IPS DF 19.7 (cell line): ENCODE data around the gene OR52E1.
"Not testable (repeated sequence)": the region's sequence is repeated elsewhere in the genome, so short reads cannot be mapped to it uniquely, and the experiment has no call there.

ENCODE experiments used
- DNase-seq: peaks from one replicate; pipeline ENCODE4 v3.0.0-alpha.2; 2013; ENCODE audit warnings: low read depth, low spot score

The OR52E1 gene

DNA sequence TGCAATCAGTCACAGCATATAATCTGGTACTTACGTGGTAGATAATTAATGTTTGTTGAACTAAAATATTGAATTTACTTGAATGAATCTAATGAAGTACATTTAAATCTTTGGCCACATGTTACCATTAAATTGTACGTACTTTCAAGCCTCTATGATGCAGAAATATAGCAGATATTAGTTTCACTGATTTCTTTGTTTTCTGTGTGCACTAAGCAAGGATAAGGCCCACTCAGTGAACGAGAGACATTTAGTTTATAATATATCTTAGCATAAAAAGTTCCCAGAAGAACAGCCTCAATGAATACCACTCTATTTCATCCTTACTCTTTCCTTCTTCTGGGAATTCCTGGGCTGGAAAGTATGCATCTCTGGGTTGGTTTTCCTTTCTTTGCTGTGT is at the start of gene OR52E1:
Gene OR52E1 (plus strand): TSS at position 301 of the 400 bp plus-strand sequence.
- DNase-seq = no peak

DNA sequence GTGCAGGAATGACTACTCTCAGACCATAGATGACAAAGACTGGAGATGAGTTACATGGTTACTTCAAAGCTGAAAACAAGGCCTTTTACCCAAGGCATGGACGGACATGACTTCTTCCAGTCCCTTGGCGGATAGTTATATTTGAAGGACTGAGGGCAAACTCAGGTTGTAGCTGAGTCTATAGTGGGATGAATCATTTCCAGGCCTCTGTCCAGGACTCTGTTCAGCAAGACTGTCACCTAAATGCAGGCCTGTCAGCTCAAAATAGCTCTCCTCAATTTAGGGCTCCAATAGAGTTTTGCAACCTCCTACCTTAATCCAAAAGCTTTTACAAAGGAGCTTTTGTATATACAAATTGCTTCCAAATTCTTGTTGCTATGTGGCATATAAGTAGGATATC is 47.4 kb upstream of the OR52E1 start:
- no peak for DNase-seq

DNA sequence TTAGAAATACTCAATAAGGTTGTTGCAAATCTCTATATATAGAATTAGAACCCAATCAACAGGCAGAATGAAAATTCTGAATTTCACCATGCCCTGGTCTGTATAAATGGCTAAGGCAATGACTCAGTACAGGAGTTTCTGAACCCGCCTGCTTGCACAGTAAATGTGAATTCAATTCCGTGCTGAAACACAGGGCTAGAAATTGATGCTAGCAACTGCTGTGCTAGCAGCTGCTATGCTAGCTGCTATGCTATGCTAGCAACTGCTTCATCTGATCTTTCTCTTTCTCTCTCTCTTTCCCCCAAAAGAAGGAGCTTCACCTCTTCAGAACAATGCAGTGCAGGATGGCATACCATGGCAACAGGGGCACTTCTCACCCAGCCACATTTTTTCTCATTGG is 32.7 kb upstream of the OR52E1 start:
- no peak for DNase-seq

DNA sequence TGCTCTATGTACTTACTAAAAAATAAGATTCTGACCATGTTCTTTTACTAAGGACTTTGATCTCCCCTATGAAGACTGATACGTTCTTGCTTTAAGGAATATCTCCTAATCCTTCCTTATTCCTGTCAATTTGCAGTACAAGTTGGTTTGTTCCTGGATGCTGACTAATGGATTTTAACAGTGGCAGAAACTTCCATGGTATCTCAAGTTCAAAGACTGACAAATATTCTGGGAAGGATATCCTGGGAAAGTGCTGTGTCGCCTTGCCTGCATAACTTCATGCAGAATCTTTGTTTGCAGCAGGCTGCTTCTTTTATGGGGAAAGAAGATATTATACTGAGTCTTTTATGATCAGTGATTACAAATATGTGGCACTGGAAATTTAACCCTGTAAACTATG is 31.4 kb upstream of the OR52E1 start:
- no peak for DNase-seq

DNA sequence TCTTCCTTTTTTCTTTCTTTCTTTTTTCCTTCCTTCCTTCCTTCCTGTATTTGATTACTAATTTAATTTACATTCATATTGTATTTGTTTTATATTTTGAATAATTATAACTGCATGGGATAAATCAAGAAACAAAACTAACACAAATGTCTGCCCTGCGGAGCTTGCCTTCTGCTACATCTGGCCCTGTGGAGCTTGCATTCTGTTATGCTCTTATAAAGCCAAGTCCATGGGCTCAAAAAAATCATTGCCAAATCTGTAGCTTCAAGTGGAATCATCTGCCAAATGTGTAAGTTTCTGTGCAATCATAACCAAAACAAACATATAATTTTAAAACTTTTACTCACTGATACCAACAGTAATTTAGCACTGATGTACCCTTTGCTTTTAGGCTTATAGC is 31.0 kb upstream of the OR52E1 start:
- DNase-seq = no peak

DNA sequence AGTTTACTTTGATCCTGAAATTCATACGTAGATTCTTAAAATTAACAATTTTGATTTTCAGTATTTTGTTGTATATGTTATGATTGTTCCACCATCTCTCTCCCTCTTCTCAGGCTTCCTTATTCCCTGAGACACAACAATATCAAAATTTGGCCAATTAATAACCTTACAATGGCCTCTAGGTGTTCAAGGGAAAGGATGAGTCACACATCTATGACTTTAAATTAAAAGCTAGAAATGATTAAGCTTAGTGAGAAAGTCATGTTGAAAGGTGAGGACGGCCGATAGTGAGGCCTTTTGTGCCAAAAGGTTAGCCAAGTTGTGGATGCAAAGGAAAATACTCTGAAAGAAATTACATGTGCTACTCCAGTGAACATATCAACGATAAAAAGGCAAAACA is 28.5 kb upstream of the OR52E1 start:
- DNase-seq = no peak

DNA sequence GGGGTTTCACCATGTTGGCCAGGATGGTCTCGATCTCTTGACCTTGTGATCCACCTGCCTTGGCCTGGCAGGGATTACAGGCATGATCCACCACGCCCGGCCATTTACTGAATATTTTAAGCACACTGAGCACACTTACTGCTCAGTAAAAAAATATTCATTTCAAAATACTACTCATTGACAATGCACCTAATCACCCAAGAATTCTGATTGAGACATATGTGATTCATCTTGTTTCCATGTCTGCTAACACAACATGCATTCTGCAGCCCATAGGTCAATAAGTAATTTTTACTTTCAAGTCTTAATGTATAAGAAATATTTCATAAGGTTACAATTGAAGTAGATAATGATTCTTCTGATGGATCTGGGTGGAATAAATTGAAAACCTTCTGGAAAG is 27.3 kb upstream of the OR52E1 start:
- no peak for DNase-seq

DNA sequence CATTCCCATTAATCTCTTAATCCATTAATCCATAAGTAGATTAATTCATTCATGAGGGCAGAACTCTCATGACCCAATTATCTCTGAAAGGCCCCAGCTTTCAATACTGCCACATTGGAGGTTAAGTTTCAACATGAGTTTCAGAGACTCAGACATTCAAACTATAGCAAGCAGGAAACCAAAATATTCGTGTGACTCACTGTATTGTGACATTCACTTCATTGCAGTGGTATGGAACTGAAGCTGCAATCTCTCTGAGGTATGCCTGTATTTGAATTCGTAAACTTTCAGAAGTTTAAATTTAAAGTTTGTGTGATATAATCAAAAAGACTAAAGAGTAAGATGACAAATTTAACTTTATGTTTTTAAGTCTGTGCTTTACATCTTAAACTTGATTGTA is 26.0 kb upstream of the OR52E1 start:
- no peak for DNase-seq

DNA sequence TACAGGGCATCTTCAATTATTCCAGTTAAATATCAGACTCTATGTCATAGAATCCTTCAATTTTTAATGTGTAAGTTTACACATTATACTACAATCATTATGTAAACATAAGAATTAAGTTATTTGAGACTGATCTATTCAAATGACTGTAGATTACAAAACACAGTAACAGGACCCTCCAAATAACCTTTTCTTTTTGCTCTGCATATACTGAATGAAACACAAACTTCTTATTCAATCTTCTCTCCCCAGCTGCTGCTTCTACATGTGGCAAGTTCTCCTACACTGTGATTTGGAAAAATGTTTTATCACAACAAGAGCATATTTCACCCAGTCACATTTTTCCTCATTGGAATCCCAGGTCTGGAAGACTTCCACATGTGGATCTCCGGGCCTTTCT is 23.1 kb upstream of the OR52E1 start, which contains the start of gene OR52J3:
Gene OR52J3 (plus strand): TSS at position 301 of the 400 bp plus-strand sequence. CDS start 0 bp downstream, at position 301.
- DNase-seq = no peak

DNA sequence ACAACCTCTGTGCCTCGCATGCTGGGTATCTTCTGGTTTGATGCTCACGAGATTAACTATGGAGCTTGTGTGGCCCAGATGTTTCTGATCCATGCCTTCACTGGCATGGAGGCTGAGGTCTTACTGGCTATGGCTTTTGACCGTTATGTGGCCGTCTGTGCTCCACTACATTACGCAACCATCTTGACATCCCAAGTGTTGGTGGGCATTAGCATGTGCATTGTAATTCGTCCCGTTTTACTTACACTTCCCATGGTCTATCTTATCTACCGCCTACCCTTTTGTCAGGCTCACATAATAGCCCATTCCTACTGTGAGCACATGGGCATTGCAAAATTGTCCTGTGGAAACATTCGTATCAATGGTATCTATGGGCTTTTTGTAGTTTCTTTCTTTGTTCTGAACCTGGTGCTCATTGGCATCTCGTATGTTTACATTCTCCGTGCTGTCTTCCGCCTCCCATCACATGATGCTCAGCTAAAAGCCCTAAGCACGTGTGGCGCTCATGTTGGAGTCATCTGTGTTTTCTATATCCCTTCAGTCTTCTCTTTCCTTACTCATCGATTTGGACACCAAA is 22.5 kb upstream of the OR52E1 start:
- no peak for DNase-seq

DNA sequence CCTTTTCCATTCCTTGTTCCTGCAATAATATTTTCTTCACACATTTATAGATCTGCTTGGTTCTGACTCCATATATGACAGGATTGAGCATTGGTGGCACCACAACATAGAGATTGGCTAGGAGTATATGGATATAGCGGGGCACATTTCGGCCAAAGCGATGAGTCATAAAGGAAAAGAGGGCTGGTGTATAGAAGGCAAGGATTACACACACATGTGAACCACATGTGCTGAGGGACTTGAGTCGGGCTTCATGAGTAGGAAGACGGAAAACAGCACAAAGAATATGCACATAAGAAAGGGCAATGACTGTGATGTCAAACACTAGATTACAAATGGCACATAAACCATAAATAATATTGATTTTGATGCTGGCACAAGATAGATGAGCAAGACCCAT is 10.7 kb upstream of the OR52E1 start:
- DNase-seq = not testable (repeated sequence)

DNA sequence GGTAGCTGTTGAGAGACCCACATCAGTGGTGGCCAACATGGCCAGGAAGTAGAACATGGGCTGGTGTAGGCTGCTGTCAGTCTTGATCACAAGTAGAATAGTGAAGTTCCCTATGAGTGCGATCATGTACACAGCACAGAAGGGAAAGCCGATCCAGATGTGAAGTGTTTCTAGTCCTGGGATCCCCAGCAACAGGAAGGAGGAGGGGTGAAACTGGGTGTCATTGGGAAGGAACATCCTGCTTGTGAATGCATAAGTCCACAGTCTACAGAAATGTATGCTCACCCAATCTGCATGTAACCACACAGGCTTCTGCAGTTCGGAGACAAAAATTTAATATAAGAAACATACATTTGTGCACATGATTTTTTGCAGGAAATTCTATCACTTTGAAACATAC is 10.0 kb upstream of the OR52E1 start, which contains the start of gene OR52E2:
Gene OR52E2 (minus strand): TSS at position 237 of the 400 bp plus-strand sequence. CDS start 0 bp downstream, at position 237.
- no peak for DNase-seq

DNA sequence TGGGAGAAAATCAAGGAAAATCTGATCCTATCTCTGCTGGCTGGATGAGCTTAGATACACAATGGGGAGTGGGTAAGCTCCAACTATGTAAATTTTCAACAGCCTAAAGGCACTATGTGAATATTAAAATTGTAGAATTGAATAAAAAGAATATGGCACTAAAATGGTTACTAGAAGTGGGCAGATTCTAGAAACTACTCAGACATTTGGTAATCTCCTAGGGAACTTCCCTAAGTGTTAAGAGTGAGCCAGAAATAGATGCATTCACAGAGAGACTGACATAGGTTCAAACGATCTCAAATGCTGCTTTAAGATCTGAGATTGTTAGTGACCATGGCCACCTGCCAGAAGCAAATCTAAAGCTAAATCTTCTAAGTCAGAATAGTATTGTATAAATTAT is 4.3 kb upstream of the OR52E1 start:
- no peak for DNase-seq

DNA sequence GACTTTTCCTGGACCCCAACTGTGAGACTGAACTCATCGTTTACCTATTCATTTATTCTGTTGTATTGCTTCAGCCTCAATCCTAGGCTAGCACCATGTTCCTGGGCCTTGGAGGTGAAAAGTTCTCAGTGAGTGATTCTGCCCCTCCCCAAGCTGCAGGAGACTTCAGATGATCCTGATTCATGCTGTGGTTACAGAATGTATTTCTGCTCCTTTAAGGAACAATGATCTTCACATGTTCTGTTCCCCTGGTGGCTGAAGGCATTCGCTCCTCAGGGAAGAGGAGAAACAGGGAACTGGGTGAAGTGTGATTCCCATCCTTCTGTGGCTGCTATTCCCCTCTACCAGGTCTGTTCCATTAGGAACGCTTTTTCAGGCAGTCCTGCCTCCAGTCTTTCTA is 2.4 kb downstream of the OR52E1 start:
- DNase-seq = no peak

DNA sequence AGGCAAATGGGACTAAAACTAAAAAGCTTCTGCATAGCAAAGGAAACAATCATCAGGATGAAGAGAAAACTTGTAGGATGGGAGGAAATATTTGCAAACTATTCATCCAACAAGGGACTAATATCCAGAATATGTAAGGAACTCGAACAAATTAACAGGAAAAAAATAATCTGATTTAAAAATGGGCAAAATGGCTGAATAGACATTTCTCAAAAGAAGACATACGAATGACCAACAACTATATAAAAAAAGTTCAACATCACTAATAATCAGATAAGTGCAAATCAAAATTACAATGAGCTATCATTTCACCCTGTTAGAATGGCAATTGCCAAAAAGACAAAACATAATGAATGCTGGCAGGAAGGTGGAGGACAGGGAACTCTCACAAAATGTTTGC is 12.0 kb downstream of the OR52E1 start:
- DNase-seq = no peak

DNA sequence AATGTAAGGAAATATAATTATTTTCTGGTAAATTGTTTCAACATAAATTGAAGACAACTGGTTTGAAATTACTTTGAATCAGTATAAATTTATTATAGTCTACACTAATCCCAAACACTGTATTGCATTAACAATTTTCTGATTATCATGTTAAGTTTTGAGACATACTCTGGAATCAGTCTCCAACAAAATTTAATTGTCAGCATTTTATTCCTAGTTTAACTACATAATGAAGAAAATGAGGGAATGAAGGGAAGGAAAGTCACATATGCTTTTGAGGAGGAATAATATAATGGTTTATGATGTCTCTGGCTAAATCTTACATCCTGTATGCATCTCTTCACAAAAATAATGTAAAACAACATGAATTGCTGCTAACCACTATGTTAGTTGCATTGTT is 14.2 kb downstream of the OR52E1 start:
- no peak for DNase-seq

DNA sequence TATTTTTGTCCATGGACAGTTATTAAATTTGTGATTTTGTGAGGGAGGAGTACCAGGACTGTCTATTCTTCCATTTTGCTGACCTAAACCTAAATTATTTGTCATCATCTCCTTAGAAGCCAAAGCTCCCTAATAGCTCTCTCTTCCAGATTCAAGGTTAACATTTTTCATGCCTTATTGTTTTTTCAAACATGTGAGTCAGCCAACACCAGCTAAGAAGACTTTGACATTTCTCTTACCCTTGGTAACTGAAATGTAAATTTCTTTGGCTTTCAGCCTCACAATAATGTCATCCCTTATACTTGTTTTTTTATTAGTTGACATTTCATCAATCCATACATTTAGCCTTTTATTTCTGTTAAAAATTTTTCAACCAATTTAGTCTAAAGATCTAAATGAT is 19.2 kb downstream of the OR52E1 start:
- no peak for DNase-seq

DNA sequence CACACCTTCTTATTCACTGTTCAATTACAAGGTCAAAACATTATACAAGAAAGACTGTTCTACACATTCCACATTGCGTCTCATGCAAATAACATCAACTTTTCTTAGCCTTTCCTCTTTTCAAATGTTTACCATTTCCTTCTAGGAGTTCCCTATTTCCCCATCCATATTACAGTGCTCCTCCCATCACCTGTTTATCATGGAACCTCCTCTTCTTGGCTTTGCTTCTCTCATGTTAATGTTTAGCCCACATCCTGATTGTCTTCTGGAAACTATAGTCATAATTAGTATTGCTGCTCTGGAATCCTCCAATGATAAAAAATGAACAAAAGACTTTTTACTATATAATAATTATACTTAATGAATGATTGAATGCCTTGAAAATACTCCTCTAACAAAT is 21.3 kb downstream of the OR52E1 start:
- no peak for DNase-seq

DNA sequence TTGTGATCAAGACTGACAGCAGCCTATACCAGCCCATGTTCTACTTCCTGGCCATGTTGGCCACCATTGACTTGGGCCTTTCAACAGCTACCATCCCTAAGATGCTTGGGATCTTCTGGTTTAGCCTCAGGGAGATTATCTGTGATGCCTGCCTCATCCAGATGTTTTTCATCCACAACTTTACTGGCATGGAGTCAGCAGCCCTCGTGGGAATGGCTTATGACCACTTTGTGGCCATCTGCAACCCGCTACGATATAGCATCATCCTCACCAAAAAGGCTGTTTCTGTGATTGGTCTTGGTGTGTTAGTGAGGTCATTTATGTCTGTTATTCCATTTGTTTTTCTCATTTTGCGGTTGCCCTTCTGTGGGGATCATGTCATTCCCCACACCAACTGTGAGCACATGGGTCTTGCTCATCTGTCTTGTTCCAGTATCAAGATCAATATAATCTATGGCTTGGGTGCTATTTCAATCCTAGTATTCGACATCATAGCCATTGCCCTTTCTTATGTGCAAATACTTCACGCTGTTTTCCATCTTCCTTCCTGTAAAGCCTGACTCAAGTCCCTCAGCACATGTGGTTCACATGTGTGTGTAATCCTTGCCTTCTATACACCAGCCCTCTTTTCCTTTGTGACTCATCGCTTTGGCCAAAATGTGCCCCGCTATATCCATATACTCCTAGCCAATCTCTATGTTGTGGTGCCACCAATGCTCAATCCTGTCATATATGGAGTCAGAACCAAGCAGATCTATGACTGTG is 23.6 kb downstream of the OR52E1 start:
- DNase-seq = no peak

DNA sequence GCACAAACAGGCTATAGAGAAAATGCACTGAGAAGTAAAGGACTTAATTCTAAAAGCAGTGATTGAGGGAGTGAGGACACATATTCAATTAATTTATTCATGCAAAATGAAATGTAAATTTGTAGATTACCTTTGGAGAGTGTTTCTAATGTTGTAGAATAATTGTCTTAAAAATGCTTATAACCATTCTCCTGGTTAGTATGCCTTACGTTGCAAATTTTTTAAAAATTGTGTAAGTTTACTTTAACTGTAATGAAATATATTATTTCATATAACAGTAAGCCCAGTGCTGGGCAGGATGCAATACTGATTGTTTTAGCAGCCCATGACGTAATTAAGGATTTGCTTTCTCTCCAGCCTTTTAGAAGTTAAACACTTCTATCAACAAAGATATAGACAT is 26.6 kb downstream of the OR52E1 start:
- no peak for DNase-seq

DNA sequence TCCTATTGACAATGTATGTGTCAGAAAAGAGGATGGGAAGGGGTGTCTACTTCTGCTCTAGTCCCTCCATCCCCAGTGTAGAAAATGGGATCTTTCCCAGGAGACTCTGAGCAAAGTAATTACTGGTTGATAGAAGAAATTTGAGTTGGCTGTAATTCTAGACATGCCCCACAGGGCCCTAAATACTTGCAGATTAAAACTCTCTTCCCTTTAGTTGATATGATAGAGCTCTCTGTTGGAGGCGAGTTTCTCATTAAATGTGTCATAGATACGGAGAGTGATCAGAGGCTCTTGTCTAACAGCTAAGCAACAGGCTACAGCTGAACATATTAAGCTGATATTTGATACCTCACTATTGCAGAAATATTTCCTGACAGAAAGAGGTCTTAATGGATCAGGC is 32.9 kb downstream of the OR52E1 start:
- DNase-seq = no peak

DNA sequence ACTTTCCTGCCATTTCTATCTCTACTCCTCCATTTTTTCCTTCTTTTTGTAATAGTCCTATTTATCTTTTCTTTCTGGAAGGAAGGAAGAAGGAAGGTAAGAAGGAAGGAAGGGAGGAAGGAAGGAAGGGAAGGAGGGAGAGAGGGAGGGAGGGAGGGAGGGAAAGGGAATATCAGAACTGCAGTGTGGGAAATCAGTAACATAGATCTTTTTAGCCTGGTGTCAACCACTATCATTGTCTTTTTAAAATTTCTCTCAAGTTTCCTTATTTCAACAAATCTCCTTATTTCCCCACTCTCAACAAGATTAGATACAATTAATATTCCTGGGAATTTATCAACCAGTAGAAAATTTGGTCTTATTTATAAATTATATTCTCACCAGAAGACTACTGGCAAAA is 33.7 kb downstream of the OR52E1 start:
- no peak for DNase-seq

DNA sequence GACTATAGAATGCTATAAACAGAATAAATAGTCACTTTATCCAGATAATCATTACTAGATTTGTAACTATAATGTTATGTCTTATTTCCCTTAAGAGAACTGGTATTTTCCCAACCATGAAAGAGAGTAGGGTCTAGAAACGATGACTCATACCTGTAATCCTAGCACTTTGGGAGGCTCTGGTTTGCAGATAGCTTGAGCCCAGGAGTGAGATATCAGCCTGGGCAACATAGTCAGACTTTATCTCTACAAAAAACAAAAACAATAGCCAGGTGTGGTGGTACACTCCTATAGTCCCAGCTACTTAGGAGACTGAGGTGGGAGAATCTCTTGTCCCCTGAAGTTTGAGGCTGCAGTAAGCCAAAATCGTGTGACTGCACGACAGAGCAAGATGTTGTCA is 37.9 kb downstream of the OR52E1 start:
- no peak for DNase-seq
